Measurements from ENCODE around the gene SYNC.

GRCh38 chr1:32702599-32703478 lies at the start of gene SYNC:
- TF ChIP-seq TSHZ2 (CRISPR knock-in tag; IDR thresholded peaks at IDR 0.05): no peak
- TF ChIP-seq BACH2 (CRISPR knock-in tag; IDR thresholded peaks at IDR 0.05; ENCODE audit: borderline replicate concordance): no peak
- TF ChIP-seq ZNF8 (CRISPR knock-in tag; IDR thresholded peaks at IDR 0.05): no peak
- TF ChIP-seq GLIS3 (CRISPR knock-in tag; IDR thresholded peaks at IDR 0.05): no peak
- no peak for TF ChIP-seq RARB (CRISPR knock-in tag; IDR thresholded peaks at IDR 0.05)
- no peak for TF ChIP-seq PATZ1 (CRISPR knock-in tag; IDR thresholded peaks at IDR 0.05; ENCODE audit: borderline replicate concordance)
- TF ChIP-seq PPARA (CRISPR knock-in tag; IDR thresholded peaks at IDR 0.05; ENCODE audit: borderline replicate concordance): no peak
- no peak for TF ChIP-seq CSDC2 (CRISPR knock-in tag; IDR thresholded peaks at IDR 0.05)
- no peak for TF ChIP-seq TCF4 (CRISPR knock-in tag; IDR thresholded peaks at IDR 0.05; ENCODE audit: borderline replicate concordance)
- no peak for TF ChIP-seq ISL1 (CRISPR knock-in tag; IDR thresholded peaks at IDR 0.05)
- TF ChIP-seq ZFP30 (CRISPR knock-in tag; IDR thresholded peaks at IDR 0.05): no peak
- no peak for TF ChIP-seq SNAI2 (CRISPR knock-in tag; IDR thresholded peaks at IDR 0.05)

Data from SK-N-SH treated with all-trans-retinoic acid at 6 μM for 48 hours (cell line).